GM18502 (cell line): ENCODE results near the gene TNS1.

ENCODE experiments used
- ATAC-seq: cut with Tn5 transposase; IDR thresholded peaks from one replicate; pipeline ENCODE4 v1.9.1; 2021; ENCODE audit warnings: mild to moderate bottlenecking; ENCODE audit not compliant: unreplicated experiment, poor library complexity

The TNS1 gene

GRCh38 chr2:217806482-217806765, 196.4 kb downstream of the TNS1 start:
- no peak for ATAC-seq

GRCh38 chr2:217805668-217806481, 196.9 kb downstream of the TNS1 start:
- no peak for ATAC-seq

- no peak for ATAC-seq
Measured at GRCh38 chr2:217804791-217805667, 197.8 kb downstream of the TNS1 start.

- no peak for ATAC-seq
Measured at GRCh38 chr2:217804338-217804737, 198.5 kb downstream of the TNS1 start.

GRCh38 chr2:217803653-217803960, 199.2 kb downstream of the TNS1 start:
- ATAC-seq: no peak

- no peak for ATAC-seq
Measured at GRCh38 chr2:217802876-217803652, 199.7 kb downstream of the TNS1 start.

- no peak for ATAC-seq
Measured at GRCh38 chr2:217802266-217802665, 200.5 kb downstream of the TNS1 start.

GRCh38 chr2:217801711-217802110, 201.1 kb downstream of the TNS1 start:
- no peak for ATAC-seq

- no peak for ATAC-seq
Measured at GRCh38 chr2:217801115-217801531, 201.7 kb downstream of the TNS1 start.

- ATAC-seq: no peak
Measured at GRCh38 chr2:217800433-217801114, 202.2 kb downstream of the TNS1 start.

GRCh38 chr2:217799563-217800432, 203.0 kb downstream of the TNS1 start:
- ATAC-seq: no peak

GRCh38 chr2:217798743-217799562, 203.8 kb downstream of the TNS1 start:
- peak; percentile 83 for ATAC-seq

GRCh38 chr2:217798191-217798590, 204.6 kb downstream of the TNS1 start:
- no peak for ATAC-seq

GRCh38 chr2:217797661-217798069, 205.1 kb downstream of the TNS1 start:
- no peak for ATAC-seq

- no peak for ATAC-seq
Measured at GRCh38 chr2:217797165-217797564, 205.6 kb downstream of the TNS1 start.

GRCh38 chr2:217795706-217796465, 206.9 kb downstream of the TNS1 start:
- ATAC-seq: no peak

GRCh38 chr2:217795067-217795466, 207.7 kb downstream of the TNS1 start:
- no peak for ATAC-seq
